GM12873 (cell line): ENCODE measurements around the gene GSE1.

Experiments
- CTCF ChIP-seq: IDR thresholded peaks from 2 replicates; pipeline ENCODE4 v1.5.1; 2012; ENCODE audit warnings: low read depth, mild to moderate bottlenecking, moderate library complexity, low read length, control low read depth; ENCODE audit not compliant: insufficient read depth; ENCODE audit errors: missing control alignments

The GSE1 gene

GRCh38 chr16:85575920-85576319 is 37.2 kb upstream of the GSE1 start:
- no peak for TF ChIP-seq CTCF

- TF ChIP-seq CTCF = no peak
Observed at GRCh38 chr16:85576944-85577343, 36.2 kb upstream of the GSE1 start.

- TF ChIP-seq CTCF = no peak
Observed at GRCh38 chr16:85577899-85578598, 35.1 kb upstream of the GSE1 start.

- TF ChIP-seq CTCF = no peak
Observed at GRCh38 chr16:85578599-85578948, 34.5 kb upstream of the GSE1 start.

GRCh38 chr16:85579191-85579590 is 33.9 kb upstream of the GSE1 start:
- TF ChIP-seq CTCF = no peak

GRCh38 chr16:85579923-85580580 is 33.1 kb upstream of the GSE1 start:
- no peak for TF ChIP-seq CTCF

- TF ChIP-seq CTCF = no peak
Observed at GRCh38 chr16:85580684-85581083, 32.4 kb upstream of the GSE1 start.
